A549 (cell line): Measurements from ENCODE around the gene OSBPL9.

Source experiments
- EP300 ChIP-seq, 2 experiments: fragments of >200 bp; sonication (Bioruptor Twin); formaldehyde crosslinking; IDR thresholded peaks; 2 replicates in 1 of 2; 3 replicates in 1 of 2; pipeline ENCODE4 v1.6.1; 2016 to 2017
- MAFK ChIP-seq: fragments of 450-650 bp; IDR thresholded peaks from 2 replicates; pipeline ENCODE4 v1.6.1; 2014; ENCODE audit not compliant: partially characterized antibody
- MAZ ChIP-seq: fragments of 150-350 bp; IDR thresholded peaks from 2 replicates; pipeline ENCODE4 v1.6.1; 2014; ENCODE audit warnings: antibody characterized with exemption, low read depth, low read length, borderline replicate concordance
- POLR2A ChIP-seq: IDR thresholded peaks from 2 replicates; pipeline ENCODE4 v1.6.1; 2012; ENCODE audit warnings: mild to moderate bottlenecking, low read length
- RAD21 ChIP-seq, 2 experiments: fragments of >200 bp in 1 of 2; sonication (Bioruptor Twin) in 1 of 2; formaldehyde crosslinking in 1 of 2; IDR thresholded peaks in 1 of 2; conservative IDR thresholded peaks in 1 of 2; 2 replicates in 1 of 2; 3 replicates in 1 of 2; pipeline ENCODE4 v1.6.1; 2012 to 2018; ENCODE audit warnings: inconsistent platforms in 1 of 2
- SMC3 ChIP-seq: fragments of >200 bp; sonication (Bioruptor Twin); formaldehyde crosslinking; IDR thresholded peaks from 3 replicates; pipeline ENCODE4 v1.6.1; 2018; ENCODE audit warnings: inconsistent platforms
- TF ChIP-seq, protein P1 (sequence below): fragments of >200 bp; sonication (Bioruptor Twin); formaldehyde crosslinking; IDR thresholded peaks from 3 replicates; pipeline ENCODE4 v1.5.1; 2016
- TF ChIP-seq, protein P2 (sequence below): IDR thresholded peaks from 2 replicates; pipeline ENCODE4 v1.6.1; 2012
- TF ChIP-seq, protein P3 (sequence below): IDR thresholded peaks from 2 replicates; pipeline ENCODE4 v1.6.1; 2012
- TF ChIP-seq, protein P4 (sequence below): fragments of 450-650 bp; IDR thresholded peaks from 2 replicates; pipeline ENCODE4 v1.6.1; 2014; ENCODE audit warnings: antibody characterized with exemption

DNA sequence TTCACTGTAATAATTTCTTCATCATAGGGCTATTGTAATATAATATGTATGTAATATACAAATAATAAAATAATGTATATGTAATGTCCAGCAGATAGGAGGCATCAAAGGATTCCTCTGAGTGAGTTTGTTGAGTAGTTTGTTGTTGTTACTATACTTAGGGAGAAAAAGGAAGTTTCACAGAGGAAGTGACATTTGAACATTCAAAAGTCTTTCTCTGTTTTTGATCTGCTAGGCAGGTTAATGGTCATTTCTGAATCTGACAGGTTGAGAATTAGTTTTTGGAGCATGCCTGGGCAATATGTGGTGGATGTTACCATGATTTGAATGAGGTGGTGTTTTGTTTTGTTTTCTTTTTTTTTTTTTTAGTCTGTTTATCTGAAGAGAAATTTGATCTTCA lies 159.5 kb downstream of the OSBPL9 start:
- TF ChIP-seq, protein P1, sequence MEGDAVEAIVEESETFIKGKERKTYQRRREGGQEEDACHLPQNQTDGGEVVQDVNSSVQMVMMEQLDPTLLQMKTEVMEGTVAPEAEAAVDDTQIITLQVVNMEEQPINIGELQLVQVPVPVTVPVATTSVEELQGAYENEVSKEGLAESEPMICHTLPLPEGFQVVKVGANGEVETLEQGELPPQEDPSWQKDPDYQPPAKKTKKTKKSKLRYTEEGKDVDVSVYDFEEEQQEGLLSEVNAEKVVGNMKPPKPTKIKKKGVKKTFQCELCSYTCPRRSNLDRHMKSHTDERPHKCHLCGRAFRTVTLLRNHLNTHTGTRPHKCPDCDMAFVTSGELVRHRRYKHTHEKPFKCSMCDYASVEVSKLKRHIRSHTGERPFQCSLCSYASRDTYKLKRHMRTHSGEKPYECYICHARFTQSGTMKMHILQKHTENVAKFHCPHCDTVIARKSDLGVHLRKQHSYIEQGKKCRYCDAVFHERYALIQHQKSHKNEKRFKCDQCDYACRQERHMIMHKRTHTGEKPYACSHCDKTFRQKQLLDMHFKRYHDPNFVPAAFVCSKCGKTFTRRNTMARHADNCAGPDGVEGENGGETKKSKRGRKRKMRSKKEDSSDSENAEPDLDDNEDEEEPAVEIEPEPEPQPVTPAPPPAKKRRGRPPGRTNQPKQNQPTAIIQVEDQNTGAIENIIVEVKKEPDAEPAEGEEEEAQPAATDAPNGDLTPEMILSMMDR: no peak
- no peak for TF ChIP-seq MAZ
- no peak for TF ChIP-seq POLR2A
- TF ChIP-seq, protein P2, sequence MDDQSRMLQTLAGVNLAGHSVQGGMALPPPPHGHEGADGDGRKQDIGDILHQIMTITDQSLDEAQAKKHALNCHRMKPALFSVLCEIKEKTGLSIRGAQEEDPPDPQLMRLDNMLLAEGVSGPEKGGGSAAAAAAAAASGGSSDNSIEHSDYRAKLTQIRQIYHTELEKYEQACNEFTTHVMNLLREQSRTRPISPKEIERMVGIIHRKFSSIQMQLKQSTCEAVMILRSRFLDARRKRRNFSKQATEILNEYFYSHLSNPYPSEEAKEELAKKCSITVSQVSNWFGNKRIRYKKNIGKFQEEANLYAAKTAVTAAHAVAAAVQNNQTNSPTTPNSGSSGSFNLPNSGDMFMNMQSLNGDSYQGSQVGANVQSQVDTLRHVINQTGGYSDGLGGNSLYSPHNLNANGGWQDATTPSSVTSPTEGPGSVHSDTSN: no peak
- TF ChIP-seq RAD21 (conservative IDR thresholded peaks at IDR 0.05 in 1 of 2, IDR thresholded peaks at IDR 0.05 in 1 of 2): no peak
- TF ChIP-seq MAFK: no peak
- TF ChIP-seq, protein P3, sequence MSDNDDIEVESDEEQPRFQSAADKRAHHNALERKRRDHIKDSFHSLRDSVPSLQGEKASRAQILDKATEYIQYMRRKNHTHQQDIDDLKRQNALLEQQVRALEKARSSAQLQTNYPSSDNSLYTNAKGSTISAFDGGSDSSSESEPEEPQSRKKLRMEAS: no peak
- no peak for TF ChIP-seq EP300 (IDR thresholded peaks at IDR 0.05)
- no peak for TF ChIP-seq SMC3
- TF ChIP-seq, protein P4, sequence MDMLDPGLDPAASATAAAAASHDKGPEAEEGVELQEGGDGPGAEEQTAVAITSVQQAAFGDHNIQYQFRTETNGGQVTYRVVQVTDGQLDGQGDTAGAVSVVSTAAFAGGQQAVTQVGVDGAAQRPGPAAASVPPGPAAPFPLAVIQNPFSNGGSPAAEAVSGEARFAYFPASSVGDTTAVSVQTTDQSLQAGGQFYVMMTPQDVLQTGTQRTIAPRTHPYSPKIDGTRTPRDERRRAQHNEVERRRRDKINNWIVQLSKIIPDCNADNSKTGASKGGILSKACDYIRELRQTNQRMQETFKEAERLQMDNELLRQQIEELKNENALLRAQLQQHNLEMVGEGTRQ: no peak
